ENCODE measurements around the gene RERE.

GRCh38 chr1:8787218-8787617 is 30.2 kb downstream of the RERE start:
- no peak for TF ChIP-seq CTCF (IDR thresholded peaks at IDR 0.05; ENCODE audit: insufficient read depth, low read length, poor library complexity, severe bottlenecking)
- TF ChIP-seq EZH2phosphoT487 (conservative IDR thresholded peaks at IDR 0.05; ENCODE audit: low read length), result no peak

Measured in SU-DHL-6 (cell line).